OCI-LY7 (cell line): ENCODE results near the gene ZNF750. TPM values are rescaled to one million over a fixed set of nuclear protein-coding genes. Genes with fewer than 3 reads are reported as not detected.

Experiments
- BruUV-seq: library from RNA; stranded (reverse); fragments of 400-500 nt; replicated peaks from 2 replicates; lab custom pipeline; 2021; lab: Mats Ljungman, UMichigan
- CTCF ChIA-PET: fragments of 300-600 bp; sonication (Branson Sonifier 250); formaldehyde crosslinking; loops from one replicate; lab custom pipeline; 2022; ENCODE audit warnings: antibody characterized with exemption; ENCODE audit not compliant: unreplicated experiment; lab: Charles Lee
- POLR2A ChIA-PET: fragments of 300-600 bp; sonication (Branson Sonifier 250); formaldehyde crosslinking; loops from one replicate; lab custom pipeline; 2022; ENCODE audit warnings: antibody characterized with exemption; lab: Charles Lee
- DNase-seq: peaks from one replicate; pipeline ENCODE4 v3.0.0-alpha.2; 2015; ENCODE audit warnings: low spot score
- H2AFZ ChIP-seq: fragments of 200-600 bp; sonication (generic), shearing (Covaris generic); 2 replicates; pipeline ENCODE4 v1.6.1; 2014; ENCODE audit warnings: mild to moderate bottlenecking, antibody characterized with exemption, low read length, moderate library complexity
- H3K27ac ChIP-seq: fragments of 200-600 bp; sonication (generic); 2 replicates; pipeline ENCODE4 v1.5.1; 2014; ENCODE audit warnings: mixed run types, low read depth, mild to moderate bottlenecking, moderate library complexity, low read length, inconsistent platforms; ENCODE audit not compliant: poor library complexity, severe bottlenecking
- H3K36me3 ChIP-seq: fragments of 200-600 bp; sonication (generic); 2 replicates; pipeline ENCODE4 v1.6.1; 2014; ENCODE audit warnings: mild to moderate bottlenecking, antibody characterized with exemption, low read length, moderate library complexity, mixed read lengths; ENCODE audit not compliant: insufficient read depth
- H3K4me1 ChIP-seq: fragments of 200-600 bp; sonication (generic); 2 replicates; pipeline ENCODE4 v1.5.1; 2014; ENCODE audit warnings: mild to moderate bottlenecking, low read length; ENCODE audit not compliant: insufficient read depth, poor library complexity, severe bottlenecking
- H3K4me2 ChIP-seq: fragments of 200-600 bp; sonication (generic); 2 replicates; pipeline ENCODE4 v1.6.1; 2014; ENCODE audit warnings: mild to moderate bottlenecking, low read length
- H3K4me3 ChIP-seq: fragments of 200-600 bp; sonication (generic); 2 replicates; pipeline ENCODE4 v1.5.1; 2014; ENCODE audit warnings: mild to moderate bottlenecking, low read depth, low read length; ENCODE audit not compliant: poor library complexity, severe bottlenecking
- H3K79me2 ChIP-seq: fragments of 200-600 bp; sonication (generic); 2 replicates; pipeline ENCODE4 v1.6.1; 2016; ENCODE audit warnings: low read depth, mild to moderate bottlenecking, low read length, moderate library complexity, mixed read lengths; ENCODE audit not compliant: insufficient read depth
- H3K9me2 ChIP-seq: fragments of 200-600 bp; sonication (generic); 2 replicates; pipeline ENCODE4 v1.6.1; 2016; ENCODE audit warnings: mild to moderate bottlenecking, low read length, mixed read lengths; ENCODE audit not compliant: insufficient read depth
- H3K9me3 ChIP-seq: fragments of 200-600 bp; sonication (generic); 2 replicates; pipeline ENCODE4 v1.6.1; 2014; ENCODE audit warnings: mild to moderate bottlenecking, mixed run types, low read length, mixed read lengths
- H4K20me1 ChIP-seq: fragments of 200-600 bp; sonication (generic); 2 replicates; pipeline ENCODE4 v1.6.1; 2014; ENCODE audit warnings: mild to moderate bottlenecking, antibody characterized with exemption, low read length, moderate library complexity, mixed read lengths; ENCODE audit not compliant: insufficient read depth
- EZH2phosphoT487 ChIP-seq: fragments of 200-600 bp; sonication (generic); IDR thresholded peaks from 2 replicates; pipeline ENCODE4 v1.6.1; 2018; ENCODE audit warnings: low read depth, borderline replicate concordance, mild to moderate bottlenecking, mixed run types, antibody characterized with exemption, low read length, moderate library complexity, mixed read lengths
- intact Hi-C: fragments of 100-400 bp; cut with micrococcal nuclease; formaldehyde crosslinking; loops from one replicate; pipeline ENCODE4 v1.10.0; 2022; ENCODE audit not compliant: unreplicated experiment
- total RNA-seq, 2 experiments: library from RNA; depleted of rRNA in 1 of 2; stranded (reverse); fragments of >200 nt in 1 of 2; shearing (Covaris generic) in 1 of 2; gene quantifications; 2 replicates each; pipeline ENCODE4 v1.2.3, GENCODE V29; 2014 to 2022
- TF ChIP-seq, protein P1 (sequence below): fragments of 200-600 bp; sonication (generic); conservative IDR thresholded peaks from 2 replicates; pipeline ENCODE4 v1.5.1; 2014; ENCODE audit warnings: mild to moderate bottlenecking, antibody characterized with exemption, low read length, moderate library complexity, mixed read lengths

The ZNF750 gene
- total RNA-seq, 2 experiments from 2014 or later: not detected

DNA sequence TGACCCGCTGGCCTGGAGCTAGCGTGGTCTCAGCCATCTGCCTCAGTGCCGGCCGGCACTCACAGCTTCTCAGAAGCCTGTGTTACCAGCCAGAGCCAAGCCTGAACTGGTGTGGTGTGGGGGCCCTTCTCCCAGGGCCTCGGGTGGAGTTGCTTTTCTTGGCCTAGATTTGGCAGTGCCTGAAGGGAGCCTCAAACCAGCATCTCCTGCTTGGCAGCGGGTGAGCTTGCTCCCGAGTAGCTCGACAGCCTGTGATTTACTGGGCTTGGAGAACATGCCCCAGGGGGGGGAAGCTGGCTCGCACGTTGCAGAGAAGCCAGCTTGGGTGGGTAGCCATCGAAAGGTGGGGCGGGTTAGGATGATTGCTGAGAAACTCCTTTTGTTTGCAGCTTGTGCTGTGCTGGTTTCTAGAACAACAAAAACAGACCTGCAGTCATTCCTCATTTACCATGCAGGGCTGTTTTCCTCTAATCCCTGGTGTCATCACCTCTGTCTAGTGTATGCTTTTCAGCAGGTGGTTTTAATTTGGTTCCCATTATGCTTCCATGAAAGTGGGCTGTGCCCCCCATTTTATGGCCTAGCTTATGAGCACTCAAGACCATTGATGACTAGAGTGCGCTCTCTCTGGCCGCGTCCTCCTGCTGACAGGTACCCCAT is 45.7 kb downstream of the ZNF750 start:
- peaks cover 4% of the 10 kb centered on the region for H3K4me1 ChIP-seq
- no TSS peak for BruUV-seq
- H3K27ac ChIP-seq: no peak overlapping the region
- no peak overlapping the region for H3K4me3 ChIP-seq
- H3K79me2 ChIP-seq: no peaks in the 10 kb centered on the region
- intact Hi-C loops: no loop called here
- peaks cover 55% of the 10 kb centered on the region for H3K36me3 ChIP-seq
- TF ChIP-seq EZH2phosphoT487: no peak
- TF ChIP-seq, protein P1, sequence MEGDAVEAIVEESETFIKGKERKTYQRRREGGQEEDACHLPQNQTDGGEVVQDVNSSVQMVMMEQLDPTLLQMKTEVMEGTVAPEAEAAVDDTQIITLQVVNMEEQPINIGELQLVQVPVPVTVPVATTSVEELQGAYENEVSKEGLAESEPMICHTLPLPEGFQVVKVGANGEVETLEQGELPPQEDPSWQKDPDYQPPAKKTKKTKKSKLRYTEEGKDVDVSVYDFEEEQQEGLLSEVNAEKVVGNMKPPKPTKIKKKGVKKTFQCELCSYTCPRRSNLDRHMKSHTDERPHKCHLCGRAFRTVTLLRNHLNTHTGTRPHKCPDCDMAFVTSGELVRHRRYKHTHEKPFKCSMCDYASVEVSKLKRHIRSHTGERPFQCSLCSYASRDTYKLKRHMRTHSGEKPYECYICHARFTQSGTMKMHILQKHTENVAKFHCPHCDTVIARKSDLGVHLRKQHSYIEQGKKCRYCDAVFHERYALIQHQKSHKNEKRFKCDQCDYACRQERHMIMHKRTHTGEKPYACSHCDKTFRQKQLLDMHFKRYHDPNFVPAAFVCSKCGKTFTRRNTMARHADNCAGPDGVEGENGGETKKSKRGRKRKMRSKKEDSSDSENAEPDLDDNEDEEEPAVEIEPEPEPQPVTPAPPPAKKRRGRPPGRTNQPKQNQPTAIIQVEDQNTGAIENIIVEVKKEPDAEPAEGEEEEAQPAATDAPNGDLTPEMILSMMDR: no peak
- H3K4me2 ChIP-seq: no peak overlapping the region
- DNase-seq: no peak
- ChIA-PET POLR2A (interaction anchor here (0.9 kb wide), 1 partner anchor 81 kb away, joined by 4 read pairs; no protein-coding TSS in a partner anchor), CTCF (no interaction called here)
- H3K9me2 ChIP-seq: no peaks in the 10 kb centered on the region
- H4K20me1 ChIP-seq: no peaks in the 10 kb centered on the region
- H3K9me3 ChIP-seq: no peaks in the 10 kb centered on the region
- H2AFZ ChIP-seq: no peak overlapping the region

DNA sequence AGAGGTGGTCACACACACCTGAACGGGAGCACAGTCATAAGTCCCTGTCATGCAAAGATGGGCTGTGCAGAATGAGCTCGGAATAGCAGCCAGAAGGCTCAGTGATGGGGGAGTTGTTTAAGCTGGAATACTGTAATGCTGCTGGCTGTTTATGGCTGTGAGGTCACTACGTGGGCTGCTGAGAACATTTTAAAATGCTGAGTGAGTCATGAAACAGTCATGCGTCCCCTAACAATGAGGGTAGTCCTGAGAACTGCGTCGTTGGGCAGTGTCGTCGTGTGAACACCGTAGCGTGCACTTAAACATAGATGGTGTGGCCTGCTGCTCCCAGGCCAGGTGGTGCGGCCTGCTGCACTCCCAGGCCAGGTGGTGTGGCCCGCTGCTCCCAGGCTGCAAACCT is 48.3 kb downstream of the ZNF750 start:
- DNase-seq: no peak
- Histone ChIP-seq H3K4me2 (no peak overlapping the region), H4K20me1 (no peaks in the 10 kb centered on the region), H3K27ac (no peak overlapping the region), H3K36me3 (peaks cover 55% of the 10 kb centered on the region), H3K79me2 (peaks cover 4% of the 10 kb centered on the region; the same call in 1 of the 2 replicates), H3K4me3 (no peak overlapping the region), H2AFZ (no peak overlapping the region), H3K9me2 (no peaks in the 10 kb centered on the region), H3K4me1 (peaks cover 29% of the 10 kb centered on the region), H3K9me3 (no peaks in the 10 kb centered on the region)
- intact Hi-C loops: no loop called here
- POLR2A ChIA-PET: no interaction called here
- CTCF ChIA-PET: interaction anchor here (0.6 kb wide), 1 partner anchor 128 kb away, joined by 3 read pairs; no protein-coding TSS in a partner anchor
- TF ChIP-seq EZH2phosphoT487: no peak
- TF ChIP-seq, protein P1: no peak
- no TSS peak for BruUV-seq

DNA sequence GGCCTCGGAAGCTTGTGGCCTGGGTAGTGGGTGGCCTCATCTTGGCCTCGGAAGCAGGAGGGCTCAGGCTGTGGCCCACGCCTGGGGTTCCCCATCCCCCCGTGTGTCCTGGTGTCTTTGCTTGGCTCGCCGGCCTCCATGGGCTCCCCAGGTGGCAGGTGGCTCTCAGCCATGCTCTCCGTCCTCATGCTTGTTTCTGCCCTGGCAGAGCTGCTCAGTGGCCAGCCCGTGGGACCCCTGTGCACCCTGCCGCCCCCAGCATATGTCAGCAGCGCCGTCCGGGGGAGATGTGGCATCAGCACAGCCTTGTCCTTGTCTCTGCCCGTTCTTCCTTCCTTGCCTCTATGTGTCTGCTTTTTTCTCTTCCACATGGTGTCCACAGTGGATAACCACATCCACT is 49.4 kb downstream of the ZNF750 start:
- TF ChIP-seq, protein P1: no peak
- no peak for TF ChIP-seq EZH2phosphoT487
- H2AFZ ChIP-seq: no peak overlapping the region
- ChIA-PET POLR2A (interaction anchor here (0.7 kb wide), 1 partner anchor 109 kb away, joined by 3 read pairs; no protein-coding TSS in a partner anchor), CTCF (no interaction called here)
- H3K79me2 ChIP-seq: peaks cover 4% of the 10 kb centered on the region; the same call in 1 of the 2 replicates
- H3K27ac ChIP-seq: no peak overlapping the region
- no peak overlapping the region for H3K4me2 ChIP-seq
- peaks cover 55% of the 10 kb centered on the region for H3K36me3 ChIP-seq
- no peak for DNase-seq
- H3K9me2 ChIP-seq: no peaks in the 10 kb centered on the region
- no peak overlapping the region for H3K4me3 ChIP-seq
- no TSS peak for BruUV-seq
- H3K4me1 ChIP-seq: peaks cover 37% of the 10 kb centered on the region
- intact Hi-C loops: no loop called here
- no peaks in the 10 kb centered on the region for H4K20me1 ChIP-seq
- no peaks in the 10 kb centered on the region for H3K9me3 ChIP-seq
